ENCODE measurements around the gene GDF10. TPM values are rescaled to one million over a fixed set of nuclear protein-coding genes. Genes with fewer than 3 reads are reported as not detected.

The GDF10 gene
- total and polyA plus RNA-seq, 9 of the 15 experiments (the other 6 are each of a cell fraction or from before 2014, with no cell fraction given): 0.03 to 0.20 (median 0.11) TPM; not detected in 6

- TF ChIP-seq CEBPG (CRISPR knock-in tag; IDR thresholded peaks at IDR 0.05) (no peak), CEBPG (tag; conservative IDR thresholded peaks at IDR 0.05 in 1 of 2, IDR thresholded peaks at IDR 0.05 in 1 of 2) (peak; percentile 41 to 88; a peak in 3 of 4 replicates)
Observed at GRCh38 chr10:47255033-47255813, 44.8 kb upstream of the GDF10 start (continued).

- in situ Hi-C loops (cut with MboI): no loop called here
- no peak for FAIRE-seq
- Histone ChIP-seq H2AFZ (ENCODE audit: low read depth, low read length) (no peak overlapping the region), H3K4me2 (ENCODE audit: insufficient read depth, low read length) (no peak overlapping the region), H3K27me3 (ENCODE audit: control insufficient read depth in 2 of 2, insufficient read depth in 2 of 2, low read length in 2 of 2) (peaks cover 18 to 52% of the 10 kb centered on the region in 2 experiments; a peak in 4 of 5 replicates), H3K4me1 (replicated peaks in 1 of 2; ENCODE audit: control insufficient read depth in 2 of 2, insufficient read depth in 2 of 2, low read length in 2 of 2) (peaks cover 0 to 4% of the 10 kb centered on the region in 2 experiments; a peak in 2 of 5 replicates), H3K27ac (ENCODE audit: extremely low read depth, low read depth, low read length) (no peak overlapping the region), H4K20me1 (replicated peaks; ENCODE audit: control insufficient read depth, insufficient read depth, low read length) (peaks cover 6% of the 10 kb centered on the region; the same call in 1 of the 2 replicates), H3K9me3 (replicated peaks; ENCODE audit: control insufficient read depth, insufficient read depth, low read depth, low read length) (no peaks in the 10 kb centered on the region), H3K9me1 (ENCODE audit: control insufficient read depth, insufficient read depth, low read length) (no peaks in the 10 kb centered on the region), H3K36me3 (ENCODE audit: control insufficient read depth, insufficient read depth, low read length) (no peaks in the 10 kb centered on the region), H3K4me3 (no peak overlapping the region), H3K9ac (ENCODE audit: insufficient read depth in 1 of 2, low read depth in 2 of 2, low read length in 2 of 2) (no peak overlapping the region), H3K79me2 (ENCODE audit: control insufficient read depth, insufficient read depth, low read length) (no peaks in the 10 kb centered on the region)
- ChIA-PET CTCF (ENCODE audit: low intra/inter-chr PET ratio) (no interaction called here), POLR2A (no interaction called here)
- intact Hi-C loops (cut with micrococcal nuclease): no loop called here
- TF ChIP-seq MCM5 (IDR thresholded peaks at IDR 0.05; ENCODE audit: low read depth) (no peak), IRF2 (CRISPR knock-in tag; IDR thresholded peaks at IDR 0.05) (no peak), ERF (CRISPR knock-in tag; IDR thresholded peaks at IDR 0.05) (no peak), FOXJ2 (tag; IDR thresholded peaks at IDR 0.05) (no peak), RCOR1 (IDR thresholded peaks at IDR 0.05; ENCODE audit: borderline replicate concordance in 1 of 2, low read depth in 2 of 2, low read length in 2 of 2) (no peak), RBFOX2 (IDR thresholded peaks at IDR 0.05; ENCODE audit: low read depth, low read length) (no peak)
- no TSS peak for BruUV-seq (replicated peaks)
- 12% methylated on average over 1 of the region's 1 CpG for WGBS (ENCODE audit: insufficient coverage, low coverage, missing lambda C conversion rate)
- DNase-seq (ENCODE audit: extremely low read depth in 1 of 4, low spot score in 3 of 4): no peak
- ATAC-seq: no peak
Observed at GRCh38 chr10:47255866-47256265, 44.1 kb upstream of the GDF10 start.

Measured in K562 (cell line).